Measurements from ENCODE around the gene PIP4P1. TPM values are rescaled to one million over a fixed set of nuclear protein-coding genes. Genes with fewer than 3 reads are reported as not detected.
A peak's percentile ranks its signal among the peaks of the same experiment; 100 is the strongest.

The PIP4P1 gene
- total RNA-seq, 2 donors from 2014 or later: 38.2 to 45.8 TPM

DNA sequence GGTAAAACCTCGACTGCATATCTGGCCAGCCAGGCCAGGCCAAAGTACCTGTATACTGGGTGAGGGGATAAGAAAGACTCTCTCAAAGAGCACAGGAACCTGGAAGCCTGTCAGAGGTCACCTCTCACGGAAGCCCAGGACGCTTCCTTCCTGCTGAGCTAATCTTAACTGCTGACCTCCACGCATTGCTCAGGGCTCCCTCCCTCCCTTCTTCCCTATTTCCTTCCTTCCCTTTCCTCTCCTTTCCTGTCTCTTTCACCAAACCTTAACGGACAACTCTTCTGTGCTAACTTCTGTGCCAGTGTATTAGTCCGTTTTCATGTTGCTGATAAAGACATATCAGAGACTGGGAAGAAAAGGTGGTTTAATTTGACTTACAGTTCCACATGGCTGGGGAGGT lies 29.3 kb upstream of the PIP4P1 start:
- Mint-ChIP-seq H3K4me3 (peak overlapping the region; percentile 45 to 70), H3K27me3 (ENCODE audit: low read depth) (no peaks in the 10 kb centered on the region), H3K27ac (peak overlapping the region; percentile 10), H3K4me1 (ENCODE audit: low read depth) (peaks cover 76% of the 10 kb centered on the region), H3K9me3 (no peaks in the 10 kb centered on the region), H3K36me3 (ENCODE audit: insufficient read depth in 2 of 2) (no peaks in the 10 kb centered on the region)
- ATAC-seq (replicated peaks in 1 of 2) (no peak), DNase-seq (no peak)

DNA sequence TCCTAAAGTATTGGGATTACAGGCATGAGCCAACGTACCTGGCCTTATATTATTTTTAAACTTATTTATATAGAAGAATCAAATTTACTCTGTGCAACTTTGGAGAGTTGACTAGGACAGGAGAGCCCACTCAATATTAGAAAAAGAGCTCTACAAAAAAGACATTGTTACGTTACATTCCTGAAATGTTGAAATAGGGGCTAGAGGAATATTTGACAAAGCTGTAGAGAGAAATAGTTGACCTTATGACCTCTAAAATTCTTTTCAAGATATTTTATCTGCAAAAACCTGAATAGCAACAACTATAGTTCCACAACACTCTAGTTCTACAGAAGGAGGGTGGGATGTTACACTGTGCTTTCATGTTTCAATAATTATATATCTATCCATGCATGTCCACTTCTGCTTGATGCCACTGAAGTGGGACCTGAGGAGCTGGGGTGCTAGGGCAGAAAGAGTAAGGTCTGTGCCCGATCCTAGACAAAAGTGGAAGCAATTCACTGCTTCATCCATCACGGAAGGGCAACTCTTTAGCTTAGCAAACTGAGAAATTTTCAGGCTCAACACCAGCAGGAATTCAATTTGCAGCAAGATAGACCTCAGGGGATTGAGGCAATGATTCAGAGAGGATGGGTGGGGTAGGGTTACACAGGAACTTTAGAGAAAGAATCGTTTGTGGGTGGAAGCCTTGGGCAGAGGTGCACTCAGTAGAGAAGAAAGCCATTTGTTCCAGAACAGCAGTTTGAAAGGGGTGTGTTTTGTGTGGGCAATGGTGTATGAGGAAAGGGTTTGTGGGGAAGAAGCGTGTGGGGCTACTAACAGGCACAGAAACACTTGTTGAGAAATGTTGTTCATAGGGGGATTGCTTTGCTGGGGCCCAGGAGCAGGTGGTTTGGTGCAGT lies 28.1 kb upstream of the PIP4P1 start:
- DNase-seq (no peak), ATAC-seq (replicated peaks in 1 of 2) (peak; percentile 54 to 63)
- peaks cover 0 to 1% of the 10 kb centered on the region in 2 donors for H3K36me3 Mint-ChIP-seq (ENCODE audit: insufficient read depth in 2 of 2)
- no peaks in the 10 kb centered on the region for H3K27me3 Mint-ChIP-seq (ENCODE audit: low read depth)
- peak overlapping the region; percentile 70 to 76 for H3K4me3 Mint-ChIP-seq
- H3K4me1 Mint-ChIP-seq (ENCODE audit: low read depth): peaks cover 70% of the 10 kb centered on the region
- peaks cover 0 to 1% of the 10 kb centered on the region in 2 donors for H3K9me3 Mint-ChIP-seq
- peak overlapping the region; percentile 66 for H3K27ac Mint-ChIP-seq

DNA sequence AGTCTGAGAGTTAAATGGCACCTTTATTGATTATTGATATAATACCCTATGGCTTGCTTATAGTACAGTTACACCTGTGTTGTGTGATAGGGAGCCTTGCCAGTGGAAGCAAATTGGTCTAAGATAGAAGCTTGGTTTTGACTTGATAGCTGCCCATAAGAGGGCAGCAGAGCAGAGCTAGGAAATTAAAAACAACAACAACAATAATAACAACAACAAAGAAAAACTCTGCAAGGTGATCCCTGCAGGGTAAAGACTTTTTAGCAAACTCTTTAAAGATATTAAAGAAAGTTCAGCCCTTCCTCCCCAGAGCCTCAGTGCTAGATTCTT lies 26.1 kb upstream of the PIP4P1 start:
- Mint-ChIP-seq H3K4me3 (peak overlapping the region in 1 of 2 donors; percentile 27), H3K27ac (peak overlapping the region; percentile 17), H3K9me3 (peaks cover 0 to 1% of the 10 kb centered on the region in 2 donors), H3K36me3 (ENCODE audit: insufficient read depth in 2 of 2) (peaks cover 0 to 1% of the 10 kb centered on the region in 2 donors), H3K4me1 (ENCODE audit: low read depth) (peaks cover 57% of the 10 kb centered on the region), H3K27me3 (ENCODE audit: low read depth) (no peaks in the 10 kb centered on the region)
- no peak for ATAC-seq (replicated peaks in 1 of 2)
- no peak for DNase-seq

DNA sequence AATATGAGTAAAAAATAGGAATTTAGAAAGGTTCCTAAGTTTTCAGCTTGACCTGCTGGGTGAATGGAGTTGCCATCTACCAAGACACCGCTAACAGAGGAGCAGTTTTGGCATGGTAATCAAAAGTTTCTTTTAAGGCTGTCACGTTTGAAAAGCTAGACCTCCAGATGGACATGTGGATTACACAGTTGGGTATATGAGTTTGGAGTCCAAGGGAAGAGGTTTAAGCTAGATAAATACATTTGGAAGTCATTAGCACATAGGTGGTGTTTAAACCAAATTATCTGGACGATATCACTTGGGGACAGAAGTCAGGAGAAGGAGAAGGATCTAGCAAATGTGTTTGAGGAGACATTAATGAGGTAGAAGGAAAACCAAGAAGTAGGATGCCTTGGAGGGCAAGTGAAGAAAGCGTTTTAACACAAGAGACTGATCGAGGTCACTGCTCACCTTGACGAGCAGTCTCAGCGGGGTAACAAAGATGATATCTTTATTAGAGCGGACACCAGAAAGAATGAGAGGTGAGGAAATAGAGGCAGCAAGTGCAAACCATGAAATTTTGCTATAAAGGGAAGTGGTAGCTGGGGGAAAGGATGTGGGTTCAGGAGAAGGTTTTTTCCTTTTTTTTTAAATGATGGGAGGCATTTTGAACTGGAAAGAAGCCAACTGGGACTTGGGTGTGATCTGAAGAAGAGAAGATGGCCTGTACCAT lies 25.6 kb upstream of the PIP4P1 start:
- DNase-seq (no peak), ATAC-seq (replicated peaks in 1 of 2) (no peak)
- peaks cover 0 to 1% of the 10 kb centered on the region in 2 donors for H3K36me3 Mint-ChIP-seq (ENCODE audit: insufficient read depth in 2 of 2)
- H3K4me1 Mint-ChIP-seq (ENCODE audit: low read depth): peaks cover 52% of the 10 kb centered on the region
- H3K9me3 Mint-ChIP-seq: peaks cover 0 to 1% of the 10 kb centered on the region in 2 donors
- no peaks in the 10 kb centered on the region for H3K27me3 Mint-ChIP-seq (ENCODE audit: low read depth)
- peak overlapping the region; percentile 17 for H3K27ac Mint-ChIP-seq
- peak overlapping the region in 1 of 2 donors; percentile 27 for H3K4me3 Mint-ChIP-seq

DNA sequence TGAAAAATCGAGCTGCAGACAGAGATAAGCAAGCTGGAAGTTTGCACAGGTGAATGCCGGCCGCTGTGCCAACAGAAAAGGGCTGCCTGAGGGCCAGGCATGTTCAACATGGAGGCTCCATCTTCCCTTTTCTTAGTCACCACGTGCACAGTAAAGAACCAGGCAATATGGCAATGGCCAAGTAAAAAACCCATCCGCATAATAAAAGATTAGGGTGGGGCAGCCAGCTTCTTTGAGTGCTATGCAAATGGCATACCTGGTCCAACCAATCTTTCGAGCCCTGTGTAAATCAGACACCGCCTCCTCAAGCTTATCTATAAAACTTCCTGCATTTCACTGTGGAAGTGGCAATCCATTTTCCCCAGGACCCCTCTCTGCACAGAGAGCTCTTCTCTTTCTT lies 24.7 kb upstream of the PIP4P1 start:
- peaks cover 0 to 1% of the 10 kb centered on the region in 2 donors for H3K36me3 Mint-ChIP-seq (ENCODE audit: insufficient read depth in 2 of 2)
- no peak overlapping the region for H3K27ac Mint-ChIP-seq
- H3K9me3 Mint-ChIP-seq: peaks cover 0 to 1% of the 10 kb centered on the region in 2 donors
- ATAC-seq (replicated peaks in 1 of 2): no peak
- DNase-seq: no peak
- no peak overlapping the region for H3K4me3 Mint-ChIP-seq
- H3K27me3 Mint-ChIP-seq (ENCODE audit: low read depth): no peaks in the 10 kb centered on the region
- H3K4me1 Mint-ChIP-seq (ENCODE audit: low read depth): peaks cover 43% of the 10 kb centered on the region

DNA sequence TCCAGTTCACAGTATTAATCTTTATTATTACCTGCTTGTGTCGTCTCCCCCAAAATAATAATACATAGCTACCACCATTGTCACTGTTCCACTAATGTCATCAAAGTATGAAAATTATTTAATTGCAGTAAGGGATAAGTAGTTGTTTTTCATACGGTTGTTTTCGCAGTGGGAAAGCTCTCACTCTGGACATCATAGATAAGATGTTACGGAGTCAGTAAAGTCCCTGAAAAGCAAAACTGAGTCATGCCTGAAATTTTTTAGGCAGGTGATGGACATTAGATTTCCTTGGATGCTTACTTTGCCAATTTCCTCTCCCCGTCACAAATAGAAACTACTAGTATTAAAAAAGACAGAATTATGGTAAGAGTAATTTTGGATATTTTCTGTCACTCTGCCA lies 21.1 kb upstream of the PIP4P1 start:
- peak overlapping the region; percentile 30 for H3K27ac Mint-ChIP-seq
- H3K4me3 Mint-ChIP-seq: no peak overlapping the region
- no peaks in the 10 kb centered on the region for H3K27me3 Mint-ChIP-seq (ENCODE audit: low read depth)
- DNase-seq: no peak
- H3K36me3 Mint-ChIP-seq (ENCODE audit: insufficient read depth in 2 of 2): peaks cover 4 to 11% of the 10 kb centered on the region in 2 donors
- no peak for ATAC-seq (replicated peaks in 1 of 2)
- peaks cover 0 to 1% of the 10 kb centered on the region in 2 donors for H3K9me3 Mint-ChIP-seq
- peaks cover 23% of the 10 kb centered on the region for H3K4me1 Mint-ChIP-seq (ENCODE audit: low read depth)

DNA sequence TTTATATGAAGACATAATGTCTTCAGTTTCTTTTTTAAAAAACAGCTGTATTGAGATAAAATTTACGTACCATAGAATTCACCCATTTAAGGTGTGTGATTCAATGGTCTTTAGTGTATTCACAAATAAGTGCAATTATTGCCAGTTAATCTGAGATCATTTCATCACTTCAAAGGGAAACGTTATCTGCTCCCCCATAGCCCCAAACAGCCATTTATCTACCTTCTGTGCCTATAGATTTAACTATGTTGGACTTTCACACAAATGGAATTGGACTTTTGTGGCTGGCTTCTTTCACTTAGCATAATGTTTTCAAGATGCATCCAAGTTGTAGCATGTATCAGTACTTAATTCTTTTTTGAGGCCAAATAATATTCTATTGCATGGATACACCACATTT lies 17.7 kb upstream of the PIP4P1 start:
- Mint-ChIP-seq H3K27me3 (ENCODE audit: low read depth) (no peaks in the 10 kb centered on the region), H3K27ac (no peak overlapping the region)
- ATAC-seq (replicated peaks in 1 of 2): no peak

DNA sequence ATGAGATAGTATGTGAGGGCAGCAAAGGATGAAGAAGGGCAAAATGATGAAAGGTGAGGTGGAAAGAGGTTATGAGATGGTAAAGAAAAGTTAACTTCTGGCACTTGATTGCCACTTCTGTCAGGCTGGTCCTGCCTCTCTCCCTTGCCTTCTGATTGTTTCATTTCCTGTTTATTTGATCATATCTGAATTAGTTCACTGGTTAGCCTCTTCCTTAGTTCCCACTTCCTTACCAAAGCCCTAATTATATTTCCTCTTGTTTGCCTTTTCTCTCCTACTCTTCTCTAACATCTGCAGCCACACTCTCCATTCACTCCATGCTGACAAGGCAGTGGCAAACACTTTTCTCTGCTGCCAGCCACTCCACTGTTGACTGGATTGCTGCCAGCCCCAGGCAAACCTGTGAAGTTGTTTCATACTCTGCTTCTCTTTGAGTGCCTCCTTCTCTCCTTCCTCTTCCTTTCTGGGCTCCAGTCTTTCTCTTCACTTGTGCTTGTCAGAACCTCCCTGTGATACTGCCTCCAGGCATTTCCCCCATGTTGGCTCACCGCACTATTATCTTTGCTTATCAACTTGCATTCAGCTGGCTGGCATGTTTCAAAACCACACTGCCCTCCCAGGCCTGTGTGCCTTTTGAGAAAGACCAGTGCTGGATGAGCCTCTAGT lies 16.1 kb upstream of the PIP4P1 start:
- H3K4me1 Mint-ChIP-seq (ENCODE audit: low read depth): peaks cover 57% of the 10 kb centered on the region
- ATAC-seq (replicated peaks in 1 of 2) (peak; percentile 38 to 51), DNase-seq (peak; percentile 25 to 26)
- no peaks in the 10 kb centered on the region for H3K9me3 Mint-ChIP-seq
- peak overlapping the region; percentile 48 to 50 for H3K4me3 Mint-ChIP-seq
- peak overlapping the region; percentile 83 for H3K27ac Mint-ChIP-seq
- no peaks in the 10 kb centered on the region for H3K27me3 Mint-ChIP-seq (ENCODE audit: low read depth)
- H3K36me3 Mint-ChIP-seq (ENCODE audit: insufficient read depth in 2 of 2): peaks cover 18 to 43% of the 10 kb centered on the region in 2 donors

More for the DNA sequence above, 17.7 kb upstream of the PIP4P1 start:
- no peak for DNase-seq
- Mint-ChIP-seq H3K9me3 (no peaks in the 10 kb centered on the region), H3K4me1 (ENCODE audit: low read depth) (peaks cover 44% of the 10 kb centered on the region), H3K36me3 (ENCODE audit: insufficient read depth in 2 of 2) (peaks cover 13 to 33% of the 10 kb centered on the region in 2 donors), H3K4me3 (no peak overlapping the region)

DNA sequence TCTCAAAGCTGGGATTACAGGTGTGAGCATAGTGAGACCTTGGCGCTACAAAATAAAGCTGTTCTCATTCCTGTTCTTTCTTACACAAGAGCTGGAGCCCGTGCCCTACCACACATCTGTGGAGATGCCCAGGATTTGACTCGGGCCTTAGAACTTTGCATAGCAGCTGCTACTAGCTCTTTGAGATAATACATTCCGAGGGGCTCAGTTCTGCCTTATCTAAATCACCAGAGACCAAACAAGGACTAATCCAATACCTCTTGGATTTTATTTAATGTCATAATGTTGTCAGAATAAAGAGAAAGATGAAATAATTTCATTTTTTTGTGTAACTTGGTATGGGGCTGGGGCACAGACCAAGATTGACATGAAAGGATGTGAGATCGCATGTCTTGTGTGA lies 15.5 kb upstream of the PIP4P1 start:
- ATAC-seq (replicated peaks in 1 of 2) (no peak), DNase-seq (no peak)
- peaks cover 24 to 46% of the 10 kb centered on the region in 2 donors for H3K36me3 Mint-ChIP-seq (ENCODE audit: insufficient read depth in 2 of 2)
- H3K4me3 Mint-ChIP-seq: peak overlapping the region; percentile 48 to 50
- no peaks in the 10 kb centered on the region for H3K9me3 Mint-ChIP-seq
- peak overlapping the region; percentile 83 for H3K27ac Mint-ChIP-seq
- H3K4me1 Mint-ChIP-seq (ENCODE audit: low read depth): peaks cover 63% of the 10 kb centered on the region
- H3K27me3 Mint-ChIP-seq (ENCODE audit: low read depth): no peaks in the 10 kb centered on the region

DNA sequence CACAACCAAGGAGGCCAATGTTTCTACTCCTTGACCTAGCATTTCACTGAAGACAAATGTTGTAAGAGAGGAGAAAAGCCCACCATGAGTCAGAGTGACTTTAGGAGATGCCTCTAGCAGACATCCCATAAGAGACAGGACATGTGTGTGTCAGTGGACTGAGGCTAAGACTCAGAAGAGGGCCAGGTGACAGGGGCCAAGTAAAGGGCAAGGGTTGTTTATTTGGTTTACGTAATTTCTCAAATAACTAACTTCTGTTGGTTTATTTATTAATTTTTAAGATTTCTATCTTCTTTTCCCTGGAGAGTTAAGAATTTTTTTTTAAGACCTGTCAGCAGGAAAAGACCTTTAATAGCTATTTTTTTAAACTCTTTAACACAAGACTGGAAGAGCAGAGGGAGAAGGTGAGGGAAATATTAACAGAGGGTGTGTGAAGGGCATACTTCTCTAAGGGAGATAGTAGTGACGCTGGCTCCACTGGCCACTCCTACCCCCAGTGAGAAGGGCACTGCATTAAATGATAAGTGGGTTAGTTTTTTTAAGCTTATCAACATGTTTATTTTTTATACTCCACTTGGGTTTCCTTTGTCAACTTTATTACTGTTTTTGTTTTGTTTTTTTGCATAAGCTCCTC lies 11.4 kb upstream of the PIP4P1 start:
- H3K4me1 Mint-ChIP-seq (ENCODE audit: low read depth): peaks cover 74% of the 10 kb centered on the region
- DNase-seq (no peak), ATAC-seq (replicated peaks in 1 of 2) (no peak)
- no peaks in the 10 kb centered on the region for H3K9me3 Mint-ChIP-seq
- peak overlapping the region; percentile 67 to 78 for H3K4me3 Mint-ChIP-seq
- H3K27ac Mint-ChIP-seq: peak overlapping the region; percentile 79
- no peaks in the 10 kb centered on the region for H3K27me3 Mint-ChIP-seq (ENCODE audit: low read depth)
- H3K36me3 Mint-ChIP-seq (ENCODE audit: insufficient read depth in 2 of 2): peaks cover 32 to 48% of the 10 kb centered on the region in 2 donors

DNA sequence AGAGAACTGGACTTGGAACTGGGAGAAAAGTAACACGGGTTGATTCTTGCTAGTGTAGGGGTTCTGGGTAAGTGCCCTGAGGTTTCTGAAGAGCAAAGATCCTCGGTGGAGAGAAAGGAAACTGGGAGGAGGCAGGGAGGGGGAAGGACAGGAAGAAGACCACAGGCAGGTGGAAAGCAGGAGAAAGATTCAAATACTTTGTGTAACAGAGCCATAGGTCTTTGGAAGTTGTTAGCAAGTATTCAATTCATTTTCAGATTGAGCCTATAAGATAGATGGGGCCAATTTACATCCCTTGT lies 9.3 kb upstream of the PIP4P1 start:
- no peaks in the 10 kb centered on the region for H3K9me3 Mint-ChIP-seq
- no peaks in the 10 kb centered on the region for H3K27me3 Mint-ChIP-seq (ENCODE audit: low read depth)
- H3K4me1 Mint-ChIP-seq (ENCODE audit: low read depth): peaks cover 53% of the 10 kb centered on the region
- peak overlapping the region; percentile 99 for H3K27ac Mint-ChIP-seq
- peaks cover 29 to 36% of the 10 kb centered on the region in 2 donors for H3K36me3 Mint-ChIP-seq (ENCODE audit: insufficient read depth in 2 of 2)
- no peak for DNase-seq
- no peak for ATAC-seq (replicated peaks in 1 of 2)
- peak overlapping the region; percentile 94 to 100 for H3K4me3 Mint-ChIP-seq

DNA sequence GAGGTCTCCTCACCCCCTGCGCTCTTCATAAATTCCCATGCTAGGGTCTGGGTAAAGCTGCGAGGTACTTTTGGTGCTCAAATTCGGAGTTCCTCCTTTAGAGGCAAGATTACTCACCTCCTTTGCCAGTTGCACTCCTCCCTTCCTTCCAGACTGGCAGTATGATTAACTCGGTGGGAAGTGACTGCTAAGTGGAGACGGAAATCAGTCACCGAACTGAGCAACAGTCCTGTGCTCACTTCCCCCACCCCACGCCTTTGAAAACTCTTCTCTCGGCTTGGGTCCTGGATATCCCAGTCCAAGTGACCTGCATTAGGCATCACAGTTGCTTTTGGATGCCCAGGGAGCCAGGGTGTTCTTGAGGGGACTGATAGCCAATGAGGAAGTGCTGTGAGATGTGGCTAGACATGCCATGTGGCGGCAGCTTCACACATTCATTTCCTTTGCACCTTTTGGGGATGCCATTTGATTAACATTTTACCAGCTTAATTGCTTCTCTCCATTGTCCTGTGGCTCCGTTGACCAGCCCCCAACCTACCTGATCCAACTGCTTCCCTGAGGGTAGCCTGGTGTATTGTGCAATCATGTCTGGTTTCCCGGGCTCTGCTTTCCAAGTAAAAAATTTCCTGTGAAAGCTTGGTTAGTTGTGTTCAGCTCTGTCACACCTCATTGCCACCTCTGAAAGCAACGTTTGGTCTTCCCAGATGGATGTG lies 8.8 kb upstream of the PIP4P1 start:
- no peaks in the 10 kb centered on the region for H3K9me3 Mint-ChIP-seq

More for the DNA sequence above, 8.8 kb upstream of the PIP4P1 start:
- no peaks in the 10 kb centered on the region for H3K27me3 Mint-ChIP-seq (ENCODE audit: low read depth)
- H3K27ac Mint-ChIP-seq: peak overlapping the region; percentile 99
- peak overlapping the region; percentile 94 to 100 for H3K4me3 Mint-ChIP-seq
- DNase-seq (peak; percentile 69 to 70), ATAC-seq (replicated peaks in 1 of 2) (peak; percentile 76 to 79)
- peaks cover 47% of the 10 kb centered on the region for H3K4me1 Mint-ChIP-seq (ENCODE audit: low read depth)
- peaks cover 26 to 32% of the 10 kb centered on the region in 2 donors for H3K36me3 Mint-ChIP-seq (ENCODE audit: insufficient read depth in 2 of 2)

All from activated T-cell treated with anti-CD3 and anti-CD28 coated beads, Interleukin-2, amount 50 U/mL, for 72 hours (primary cell).